HG02852 (cell line): Measurements from ENCODE around the gene KLF9.
A peak's percentile ranks its signal among the peaks of the same experiment; 100 is the strongest.

ENCODE experiments used
- ATAC-seq: cut with Tn5 transposase; IDR thresholded peaks from one replicate; pipeline ENCODE4 v1.9.1; 2021; ENCODE audit warnings: mild to moderate bottlenecking, moderate library complexity; ENCODE audit not compliant: unreplicated experiment

Gene KLF9

DNA sequence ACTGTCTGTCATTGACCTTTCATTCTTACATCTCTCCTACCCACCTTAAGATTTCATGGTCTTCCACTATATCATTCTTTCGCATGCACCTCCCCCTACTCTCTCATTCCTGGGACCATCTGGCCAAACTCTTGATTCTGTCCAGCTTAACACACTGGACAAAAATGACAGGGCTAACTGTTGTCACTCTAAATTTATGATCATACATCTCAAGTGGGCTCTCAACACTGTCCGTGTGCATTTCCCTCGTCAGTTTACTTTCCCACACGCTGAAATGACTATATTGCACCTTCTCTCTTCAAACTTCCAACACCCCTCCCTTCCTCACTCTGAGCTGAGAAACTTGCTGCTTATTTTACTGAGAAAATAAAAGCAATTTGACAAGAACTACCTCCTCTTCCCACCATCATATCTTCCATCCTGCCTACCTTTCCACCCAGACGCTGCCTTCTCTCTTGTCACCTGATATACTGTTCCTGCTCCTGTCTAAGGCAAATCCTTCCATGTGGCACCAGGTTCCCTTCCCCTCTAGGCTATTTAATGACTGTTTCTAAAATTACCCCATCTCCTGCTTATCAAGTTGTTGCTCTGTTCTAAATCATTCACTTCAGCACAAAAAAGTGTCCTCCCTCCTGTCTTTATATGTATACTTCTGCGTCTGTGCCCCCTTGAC lies 8.1 kb upstream of the KLF9 start:
- ATAC-seq = no peak

- no peak for ATAC-seq
Measured at GRCh38 chr9:70421272-70422180, 7.1 kb upstream of the KLF9 start.

DNA sequence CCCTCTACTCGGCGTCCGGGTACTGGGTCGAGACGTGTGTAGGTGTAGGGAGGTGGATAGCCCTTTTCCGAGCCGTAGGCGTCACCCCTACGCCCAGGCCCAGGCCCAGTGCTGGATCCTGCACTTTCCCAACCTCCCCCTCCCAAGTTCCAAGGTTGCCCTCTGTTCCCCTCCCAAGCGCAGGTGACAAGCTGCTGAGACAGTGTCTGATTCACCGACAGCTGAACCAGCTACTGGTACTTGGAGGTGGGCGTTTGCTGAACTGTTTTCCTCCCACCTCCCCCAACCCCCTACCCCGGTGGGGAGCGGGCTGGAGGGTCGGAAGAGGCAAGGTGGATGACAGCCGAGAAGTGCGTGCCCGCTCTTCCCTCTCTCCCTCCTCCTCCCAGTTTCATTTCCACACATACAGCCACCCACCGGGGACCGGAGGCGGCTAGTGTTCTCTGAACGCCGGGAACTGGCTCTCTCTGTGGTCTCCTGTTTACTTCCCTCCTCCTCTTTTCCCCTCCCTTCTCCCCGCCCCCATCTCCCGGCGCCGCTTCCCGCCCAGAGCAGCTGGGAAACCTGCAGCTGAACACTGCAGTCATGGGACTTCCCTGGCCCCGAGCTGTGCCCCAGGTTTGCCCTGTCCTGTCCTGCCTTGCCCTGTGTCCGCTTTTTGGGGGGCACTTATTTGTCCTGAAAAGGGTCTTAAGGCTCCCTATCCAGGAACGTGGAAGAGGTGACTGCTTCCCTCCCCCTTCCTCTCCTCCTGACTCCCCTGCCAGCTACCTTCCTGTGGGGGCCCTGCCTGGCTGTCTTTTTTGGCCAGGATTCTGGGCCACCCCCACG lies 6.2 kb upstream of the KLF9 start:
- peak; percentile 8 for ATAC-seq

GRCh38 chr9:70419556-70420440 lies 5.3 kb upstream of the KLF9 start:
- peak; percentile 30 for ATAC-seq

DNA sequence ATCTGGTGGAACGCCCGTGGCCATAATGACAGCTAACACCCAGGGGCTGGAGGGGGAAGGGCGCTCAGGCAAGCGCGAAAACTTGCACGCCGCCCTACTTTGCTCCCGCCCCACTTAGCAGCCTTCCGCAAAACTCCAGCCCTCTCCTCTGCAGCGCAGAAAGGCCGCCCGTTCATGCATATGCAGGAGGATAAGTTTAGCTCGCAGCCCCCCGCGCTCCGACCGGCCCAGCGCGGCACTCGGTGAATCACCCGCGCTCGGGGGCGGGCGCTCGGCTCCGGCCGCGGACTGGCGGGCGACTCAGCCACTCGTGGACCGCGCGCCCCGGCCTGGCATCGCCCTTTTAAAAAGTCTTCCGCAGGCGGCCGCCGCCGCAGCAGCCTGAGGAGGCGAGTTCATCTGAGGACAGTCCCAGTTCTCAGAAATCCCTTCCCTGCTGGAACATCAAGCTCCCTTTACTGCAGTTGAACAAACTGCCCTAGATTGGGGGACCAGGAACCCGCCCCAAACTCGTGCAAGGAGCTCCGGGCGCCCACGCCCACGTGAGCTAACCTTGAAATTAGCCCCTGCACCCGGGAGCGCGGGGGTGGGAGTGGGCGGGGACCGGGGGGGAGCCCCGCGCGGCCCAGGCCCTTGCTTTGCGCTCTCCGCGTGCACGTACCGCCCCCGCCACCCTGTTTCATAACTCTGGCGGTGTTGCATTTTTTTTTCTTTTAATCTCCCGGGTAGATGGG lies 4.5 kb upstream of the KLF9 start:
- peak; percentile 46 for ATAC-seq

- ATAC-seq = no peak
Measured at GRCh38 chr9:70415476-70415875, 1.0 kb upstream of the KLF9 start.

DNA sequence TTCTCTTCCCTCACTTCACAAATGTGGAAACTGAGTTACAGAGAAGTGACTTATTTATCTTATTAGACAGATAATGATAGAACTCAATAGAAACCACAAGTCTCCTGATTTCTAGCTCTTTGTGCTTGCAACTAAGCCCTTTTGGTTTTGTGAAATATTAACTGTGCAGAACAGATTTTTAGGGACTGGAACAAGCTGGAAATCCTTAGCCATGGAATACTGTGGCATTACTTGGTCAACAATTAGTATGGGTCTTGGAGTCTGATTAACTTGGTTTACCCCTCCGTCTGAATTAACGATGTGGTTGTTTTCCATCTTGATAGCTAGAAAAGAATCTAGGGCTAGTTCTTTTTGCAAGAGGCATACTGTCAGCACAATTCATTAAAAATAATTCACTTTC lies 584 bp upstream of the KLF9 start:
- no peak for ATAC-seq

DNA sequence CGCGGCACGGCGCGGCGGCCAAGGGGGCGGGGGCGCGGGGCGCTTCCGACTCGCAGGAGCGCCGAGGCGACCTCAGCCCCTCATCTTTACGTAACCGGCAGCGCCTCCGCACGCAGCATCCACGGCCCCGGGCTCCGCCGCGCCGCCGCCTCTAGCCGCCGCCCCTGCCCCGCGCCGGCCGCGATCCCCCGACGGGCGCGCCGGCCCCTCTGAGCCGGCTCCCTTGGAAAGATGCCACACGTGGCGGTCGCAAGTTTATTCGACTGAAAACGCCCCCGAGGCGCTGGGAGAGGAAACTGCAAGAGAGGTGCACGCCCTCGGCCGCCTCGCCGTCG lies 1.0 kb downstream of the KLF9 start:
- ATAC-seq = peak; percentile 19

- ATAC-seq = peak; percentile 0
Measured at GRCh38 chr9:70412832-70413463, 1.5 kb downstream of the KLF9 start.

DNA sequence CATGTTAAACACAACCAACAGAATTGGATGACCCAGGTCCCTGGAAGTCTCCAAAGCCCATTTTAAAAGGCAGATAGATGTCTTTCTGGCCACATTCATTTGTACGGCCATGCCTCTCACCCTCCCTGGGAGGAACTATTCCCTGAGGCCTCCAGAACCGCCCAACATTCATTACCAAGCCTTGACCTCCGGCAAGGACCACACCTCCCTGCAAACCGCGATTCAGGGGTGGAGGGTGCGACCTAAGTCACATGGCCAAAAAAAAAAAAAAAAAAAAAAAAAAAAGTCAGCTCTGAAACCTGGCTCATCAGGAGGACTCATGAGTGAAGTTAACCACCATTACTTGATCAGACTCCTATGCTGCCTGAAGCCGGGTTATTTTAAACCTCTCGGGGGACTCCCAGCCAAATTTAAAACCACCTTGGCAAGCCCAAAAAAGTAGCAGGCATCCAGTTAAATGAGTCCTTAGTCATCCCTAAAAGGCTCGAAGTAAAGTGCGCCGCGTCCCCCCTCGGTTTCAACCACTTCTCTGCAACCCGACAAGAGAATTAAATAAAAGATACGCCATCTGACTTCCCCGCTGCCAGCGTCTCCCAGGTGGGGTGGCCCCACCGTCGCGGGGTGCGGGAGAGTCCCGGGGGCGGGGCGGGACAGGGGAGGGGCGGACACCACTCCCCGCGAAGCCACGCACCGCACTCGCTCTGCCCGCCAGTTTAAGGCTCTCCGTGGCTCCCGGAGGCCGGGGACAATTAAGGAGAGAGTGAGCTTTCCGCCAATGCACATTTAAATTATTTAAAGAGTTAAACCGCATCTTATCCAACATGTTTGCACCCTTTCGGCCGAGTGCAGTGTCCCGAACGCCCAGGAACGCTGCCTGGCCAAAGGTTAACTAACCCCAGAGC lies 2.3 kb downstream of the KLF9 start:
- ATAC-seq = peak; percentile 22

- ATAC-seq = no peak
Measured at GRCh38 chr9:70411121-70411929, 3.1 kb downstream of the KLF9 start.

- no peak for ATAC-seq
Measured at GRCh38 chr9:70410368-70410767, 4.1 kb downstream of the KLF9 start.

- no peak for ATAC-seq
Measured at GRCh38 chr9:70409800-70410199, 4.7 kb downstream of the KLF9 start.

GRCh38 chr9:70409280-70409679 lies 5.2 kb downstream of the KLF9 start:
- ATAC-seq = no peak

DNA sequence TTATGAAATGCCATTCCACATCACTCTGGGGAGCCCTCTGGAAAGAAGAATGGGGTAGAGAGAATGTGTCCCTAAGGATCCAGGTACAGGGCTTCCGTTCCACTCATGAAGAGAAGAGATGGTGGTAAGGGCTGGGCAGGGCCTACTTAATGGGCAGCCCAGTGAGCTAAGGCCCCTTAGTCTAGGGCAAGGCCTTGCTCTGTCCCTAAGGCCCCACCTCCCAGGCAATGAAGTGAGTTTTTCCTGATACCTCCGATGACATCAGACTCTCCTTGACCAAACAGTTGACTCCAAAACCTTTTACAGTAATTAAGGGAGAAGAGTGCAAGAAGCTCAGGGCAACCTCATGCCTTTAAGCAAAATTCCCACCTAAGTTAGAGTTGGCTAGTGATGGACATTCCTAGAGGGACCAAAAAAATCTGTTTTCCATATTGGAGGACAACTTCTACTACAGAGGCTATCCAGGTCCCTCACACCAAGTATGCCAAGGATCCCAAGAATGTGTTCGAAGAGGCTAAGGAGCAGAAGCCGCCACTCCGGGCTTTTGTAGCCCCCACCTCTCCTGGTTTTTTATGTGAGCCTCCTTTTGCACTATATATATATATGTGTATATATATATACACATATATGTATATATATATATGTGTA lies 5.9 kb downstream of the KLF9 start:
- ATAC-seq = no peak

GRCh38 chr9:70407081-70407503 lies 7.4 kb downstream of the KLF9 start:
- ATAC-seq = no peak

DNA sequence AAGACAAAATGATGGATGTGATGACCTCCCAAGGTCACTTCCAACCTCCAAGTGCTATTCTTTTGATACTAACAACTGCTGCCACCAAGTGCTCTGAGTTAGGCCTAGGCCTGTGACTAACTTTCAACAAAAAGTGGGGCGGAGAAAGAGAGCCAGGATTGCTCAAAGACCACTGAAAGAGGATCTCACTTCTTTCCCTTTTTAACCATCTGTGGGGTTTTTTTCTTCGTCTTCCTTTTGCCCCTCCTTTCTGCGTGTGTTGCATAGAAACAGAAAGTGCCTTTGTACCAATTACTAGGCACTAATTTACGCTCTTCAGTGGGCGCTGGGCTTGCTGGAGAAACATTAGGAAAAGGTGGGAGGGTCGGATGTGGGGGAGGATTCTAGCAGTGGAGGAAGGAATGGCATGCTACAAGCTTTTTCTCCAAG lies 8.0 kb downstream of the KLF9 start:
- peak; percentile 81 for ATAC-seq
